ENCODE data around the gene RETN.

Gene RETN

GRCh38 chr19:7625763-7626372 is 43.0 kb upstream of the RETN start:
- no peak overlapping the region for H3K4me3 ChIP-seq (ENCODE audit: low read depth, low read length)
- TF ChIP-seq, protein P1, sequence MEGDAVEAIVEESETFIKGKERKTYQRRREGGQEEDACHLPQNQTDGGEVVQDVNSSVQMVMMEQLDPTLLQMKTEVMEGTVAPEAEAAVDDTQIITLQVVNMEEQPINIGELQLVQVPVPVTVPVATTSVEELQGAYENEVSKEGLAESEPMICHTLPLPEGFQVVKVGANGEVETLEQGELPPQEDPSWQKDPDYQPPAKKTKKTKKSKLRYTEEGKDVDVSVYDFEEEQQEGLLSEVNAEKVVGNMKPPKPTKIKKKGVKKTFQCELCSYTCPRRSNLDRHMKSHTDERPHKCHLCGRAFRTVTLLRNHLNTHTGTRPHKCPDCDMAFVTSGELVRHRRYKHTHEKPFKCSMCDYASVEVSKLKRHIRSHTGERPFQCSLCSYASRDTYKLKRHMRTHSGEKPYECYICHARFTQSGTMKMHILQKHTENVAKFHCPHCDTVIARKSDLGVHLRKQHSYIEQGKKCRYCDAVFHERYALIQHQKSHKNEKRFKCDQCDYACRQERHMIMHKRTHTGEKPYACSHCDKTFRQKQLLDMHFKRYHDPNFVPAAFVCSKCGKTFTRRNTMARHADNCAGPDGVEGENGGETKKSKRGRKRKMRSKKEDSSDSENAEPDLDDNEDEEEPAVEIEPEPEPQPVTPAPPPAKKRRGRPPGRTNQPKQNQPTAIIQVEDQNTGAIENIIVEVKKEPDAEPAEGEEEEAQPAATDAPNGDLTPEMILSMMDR (IDR thresholded peaks at IDR 0.05; ENCODE audit: low read depth, low read length) = no peak

DNA sequence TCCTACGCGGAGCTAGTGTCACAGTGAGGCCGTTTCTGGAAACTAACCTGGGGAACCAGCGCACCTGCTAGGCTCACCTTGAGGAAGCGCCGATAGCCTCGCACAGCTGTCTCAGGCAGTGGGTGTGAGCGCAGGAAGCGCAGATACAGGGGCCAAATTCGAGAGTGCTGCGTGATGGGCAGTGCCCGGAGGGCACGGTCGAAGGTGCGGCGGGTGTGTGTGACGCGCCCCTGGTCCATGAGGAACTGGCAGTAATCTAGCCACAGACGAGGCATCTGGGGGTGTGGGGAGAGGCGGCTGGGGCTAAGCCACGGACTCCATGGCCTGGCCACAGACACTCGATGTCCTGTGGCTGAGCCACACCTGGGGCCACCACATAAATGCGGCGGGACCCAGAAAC is 41.7 kb upstream of the RETN start:
- TF ChIP-seq, protein P1 (IDR thresholded peaks at IDR 0.05; ENCODE audit: low read depth, low read length) = no peak

DNA sequence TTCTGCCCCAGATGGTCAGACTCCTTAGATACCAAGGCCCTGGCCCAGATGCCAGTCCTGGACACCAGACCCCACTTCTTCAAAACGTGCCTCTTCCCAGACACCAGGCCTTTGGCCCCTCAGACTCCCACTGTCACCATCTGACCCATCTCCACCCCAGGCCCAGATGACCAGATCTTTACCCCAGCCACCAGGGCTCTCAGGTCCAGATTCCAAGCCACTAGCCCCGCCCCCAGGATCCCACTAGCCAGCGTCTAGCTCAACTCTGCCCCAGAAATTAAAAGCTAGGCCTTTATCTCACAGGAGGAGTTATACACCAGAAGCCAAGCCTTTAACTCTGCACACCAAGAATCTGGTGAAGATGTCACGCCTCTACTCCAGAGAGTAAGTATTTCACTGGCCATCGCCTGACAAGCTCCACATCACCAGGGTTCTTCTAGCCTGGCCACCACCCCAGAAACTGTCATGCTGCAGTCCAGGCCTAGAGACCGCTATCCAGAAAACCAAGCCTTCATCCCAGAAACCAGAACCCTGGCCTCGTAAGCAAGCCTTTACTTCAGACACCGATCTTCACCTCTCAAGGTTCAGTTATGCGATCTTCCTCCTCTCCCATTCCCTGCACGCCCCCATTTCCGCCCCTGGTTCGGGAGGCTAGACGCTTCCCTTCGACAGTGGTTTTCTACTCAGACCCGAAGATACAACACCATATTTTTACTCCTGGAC is 40.1 kb upstream of the RETN start:
- TF ChIP-seq, protein P1 (IDR thresholded peaks at IDR 0.05; ENCODE audit: low read depth, low read length) = no peak
- H3K4me3 ChIP-seq (ENCODE audit: low read depth, low read length) = peak overlapping the region; percentile 89

More for the DNA sequence above, 41.7 kb upstream of the RETN start:
- no peak overlapping the region for H3K4me3 ChIP-seq (ENCODE audit: low read depth, low read length)

DNA sequence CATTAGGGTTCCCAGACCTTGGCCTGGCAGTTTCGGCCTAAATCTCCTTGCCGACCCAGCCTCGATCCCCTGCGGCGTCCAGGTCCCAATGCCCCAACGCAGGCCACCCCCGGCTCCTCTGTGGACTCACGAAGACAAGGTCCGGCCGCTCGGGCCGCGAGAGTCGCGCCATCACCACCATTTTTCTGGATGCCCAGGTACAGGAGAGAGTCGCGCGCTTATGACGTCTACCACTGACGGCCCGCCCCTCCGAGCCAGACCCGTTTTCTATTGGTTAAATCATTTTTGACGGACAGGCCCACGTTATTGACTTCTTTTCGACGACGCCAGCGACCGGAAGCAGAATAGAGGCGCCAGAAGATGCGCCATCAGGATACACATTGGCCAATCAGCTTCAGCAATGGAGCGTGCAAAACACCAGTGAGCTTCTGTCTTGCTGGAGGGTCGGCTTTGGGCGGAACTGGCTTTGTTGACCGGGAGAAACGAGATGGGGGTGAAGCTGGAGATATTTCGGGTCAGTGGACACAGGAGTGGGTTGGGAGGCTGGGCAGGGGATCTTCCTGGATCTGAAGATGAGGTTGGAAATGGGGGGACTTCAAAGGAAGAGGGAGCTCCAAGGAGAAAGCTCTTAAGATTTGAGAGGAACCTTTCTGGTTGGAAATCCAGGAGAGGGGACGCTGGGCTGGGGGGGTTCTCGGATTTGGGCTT is 39.3 kb upstream of the RETN start, which contains the start of the genes PET100 and XAB2:
Gene PET100 (plus strand): TSS at position 447 of the 708 bp plus-strand sequence. CDS start 41 bp downstream, at position 488.
Gene XAB2 (minus strand): TSS at position 199 of the 708 bp plus-strand sequence. CDS start 18 bp downstream, at position 181.
- H3K4me3 ChIP-seq (ENCODE audit: low read depth, low read length) = peak within 1 kb of the TSS; percentile 89
- TF ChIP-seq, protein P1 (IDR thresholded peaks at IDR 0.05; ENCODE audit: low read depth, low read length) = no peak

DNA sequence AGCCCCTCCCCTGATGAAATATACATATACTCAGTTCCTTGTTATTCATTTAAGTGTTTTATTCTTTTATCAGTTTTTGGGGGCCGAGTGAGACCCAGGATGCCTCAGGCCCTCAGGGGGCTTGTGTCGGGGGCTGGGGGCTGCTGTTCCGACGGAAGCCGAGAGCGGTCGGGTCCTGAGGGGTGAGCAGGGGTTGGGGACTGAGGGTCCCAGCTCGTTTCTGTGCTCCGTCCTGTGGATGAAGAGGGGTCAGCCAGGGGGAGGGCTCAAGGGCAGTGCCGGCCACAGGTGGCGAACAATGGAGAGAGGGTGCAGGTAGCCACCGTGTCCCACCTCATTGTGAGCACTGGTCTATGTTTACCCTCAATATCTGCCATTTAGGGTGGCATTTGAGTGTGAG is 37.3 kb upstream of the RETN start:
- TF ChIP-seq, protein P1 (IDR thresholded peaks at IDR 0.05; ENCODE audit: low read depth, low read length) = no peak

GRCh38 chr19:7632340-7633203 is 36.3 kb upstream of the RETN start:
- TF ChIP-seq, protein P1 (IDR thresholded peaks at IDR 0.05; ENCODE audit: low read depth, low read length) = no peak
- no peak overlapping the region for H3K4me3 ChIP-seq (ENCODE audit: low read depth, low read length)

More for the DNA sequence above, 37.3 kb upstream of the RETN start:
- no peak overlapping the region for H3K4me3 ChIP-seq (ENCODE audit: low read depth, low read length)

Data from WI38 (cell line).